HCT116 (cell line): ENCODE measurements around the gene GTF2F1. TPM values are rescaled to one million over a fixed set of nuclear protein-coding genes. Genes with fewer than 3 reads are reported as not detected.
A peak's percentile ranks its signal among the peaks of the same experiment; 100 is the strongest.

Source experiments
- ATAC-seq: fragments of 200-7000 bp; cut with Tn5 transposase; 2 replicates; pipeline ENCODE4 v1.9.1; 2020; ENCODE audit warnings: mild to moderate bottlenecking, moderate library complexity
- BruUV-seq: library from RNA; stranded (reverse); fragments of 400-500 nt; replicated peaks from 2 replicates; lab custom pipeline; 2021; lab: Mats Ljungman, UMichigan
- CTCF ChIA-PET: fragments of 300-600 bp; sonication (Branson Sonifier 250); formaldehyde crosslinking; loops from one replicate; lab custom pipeline; 2021; ENCODE audit warnings: antibody characterized with exemption; lab: Charles Lee
- POLR2A ChIA-PET: fragments of 300-600, 350-600 bp; sonication (Branson Sonifier 250); formaldehyde crosslinking; loops from one replicate; lab custom pipeline; 2021; ENCODE audit warnings: antibody characterized with exemption; lab: Charles Lee
- RAD21 ChIA-PET, 2 experiments: fragments of 300-600 bp; sonication (Branson Sonifier 250); formaldehyde crosslinking; loops; one replicate each; lab custom pipeline; 2023; ENCODE audit warnings: low total read pairs in 2 of 2; ENCODE audit not compliant: uncharacterized antibody in 2 of 2, unreplicated experiment in 2 of 2, low non-redundant PET in 1 of 2; lab: Charles Lee
- DNase-seq: peaks from one replicate; pipeline ENCODE4 v3.0.0-alpha.2; 2010; ENCODE audit warnings: low read depth, low spot score
- H2AFZ ChIP-seq: fragments of 200-600 bp; shearing (Covaris generic), sonication (generic); 2 replicates; pipeline ENCODE4 v1.6.1; 2017; ENCODE audit warnings: low read depth, mixed run types, mixed read lengths, antibody characterized with exemption, low read length; ENCODE audit not compliant: poor library complexity, severe bottlenecking
- H3K27ac ChIP-seq: 2 replicates; pipeline ENCODE4 v1.5.1; 2012; ENCODE audit warnings: low read depth, low read length
- H3K27me3 ChIP-seq: fragments of 200-600 bp; sonication (generic); 2 replicates; pipeline ENCODE4 v1.6.1; 2016; ENCODE audit warnings: mixed run types, low read length, mixed read lengths; ENCODE audit not compliant: insufficient read depth
- H3K36me3 ChIP-seq, 2 experiments: fragments of 200-500 bp in 1 of 2; fragments of 200-600 bp in 1 of 2; sonication (Bioruptor generic) in 1 of 2; sonication (generic) in 1 of 2; 2 replicates each; pipeline versions ENCODE4 v1.5.1 to v1.6.1; 2014 to 2016; ENCODE audit warnings: low read length in 2 of 2, inconsistent platforms in 1 of 2, mixed read lengths in 1 of 2, mixed run types in 1 of 2; ENCODE audit not compliant: insufficient read depth in 2 of 2, control insufficient read depth in 1 of 2
- H3K4me1 ChIP-seq, 2 experiments: fragments of 200-600 bp in 1 of 2; sonication (generic) in 1 of 2; 2 replicates each; pipeline versions ENCODE4 v1.5.1 to v1.6.1; 2012 to 2017; ENCODE audit warnings: low read length in 2 of 2, inconsistent platforms in 1 of 2, mild to moderate bottlenecking in 1 of 2, mixed read lengths in 1 of 2, mixed run types in 1 of 2, moderate library complexity in 1 of 2; ENCODE audit not compliant: insufficient read depth in 2 of 2, control insufficient read depth in 1 of 2
- H3K4me2 ChIP-seq: fragments of 200-600 bp; sonication (generic); 2 replicates; pipeline ENCODE4 v1.6.1; 2017; ENCODE audit warnings: mixed run types, low read length, mixed read lengths
- H3K4me3 ChIP-seq, 2 experiments: fragments of 200-600 bp in 1 of 2; sonication (generic) in 1 of 2; replicated peaks in 1 of 2; 2 replicates each; pipeline ENCODE4 v1.5.1; 2011 to 2016; ENCODE audit warnings: low read length in 2 of 2, control low read depth in 1 of 2, low read depth in 1 of 2, mild to moderate bottlenecking in 1 of 2, mixed read lengths in 1 of 2, mixed run types in 1 of 2
- H3K79me2 ChIP-seq: fragments of 200-600 bp; sonication (generic); 2 replicates; pipeline ENCODE4 v1.6.1; 2017; ENCODE audit warnings: mild to moderate bottlenecking, mixed run types, low read length, moderate library complexity, mixed read lengths; ENCODE audit not compliant: insufficient read depth
- H3K9ac ChIP-seq: fragments of 200-600 bp; sonication (generic); 2 replicates; pipeline ENCODE4 v1.6.1; 2016; ENCODE audit warnings: low read length, mixed read lengths
- H3K9me2 ChIP-seq: fragments of 200-600 bp; sonication (generic), shearing (Covaris generic); 2 replicates; pipeline ENCODE4 v1.6.1; 2017; ENCODE audit warnings: mixed run types, mild to moderate bottlenecking, moderate library complexity; ENCODE audit not compliant: insufficient read depth
- H3K9me3 ChIP-seq, 2 experiments: fragments of 200-500 bp in 1 of 2; fragments of 200-600 bp in 1 of 2; sonication (Bioruptor generic) in 1 of 2; sonication (generic) in 1 of 2; 2 replicates each; pipeline ENCODE4 v1.6.1; 2014 to 2017; ENCODE audit warnings: low read length in 2 of 2, mixed read lengths in 2 of 2, inconsistent platforms in 1 of 2, low read depth in 1 of 2, mild to moderate bottlenecking in 1 of 2, mixed run types in 1 of 2, moderate library complexity in 1 of 2; ENCODE audit not compliant: control insufficient read depth in 1 of 2, insufficient read depth in 1 of 2
- H4K20me1 ChIP-seq: fragments of 200-600 bp; sonication (generic), shearing (Covaris generic); 2 replicates; pipeline ENCODE4 v1.6.1; 2017; ENCODE audit warnings: mixed run types, mild to moderate bottlenecking, moderate library complexity; ENCODE audit not compliant: insufficient read depth
- CBX3 ChIP-seq: IDR thresholded peaks from 2 replicates; pipeline ENCODE4 v1.6.1; 2012; ENCODE audit warnings: low read depth
- CEBPB ChIP-seq: IDR thresholded peaks from 2 replicates; pipeline ENCODE4 v1.6.1; 2012; ENCODE audit warnings: low read depth
- EZH2 ChIP-seq: fragments of 200-600 bp; sonication (generic); IDR thresholded peaks from 2 replicates; pipeline ENCODE4 v1.6.1; 2017; ENCODE audit warnings: antibody characterized with exemption, mixed run types
- FOSL1 ChIP-seq: IDR thresholded peaks from 2 replicates; pipeline ENCODE4 v1.6.1; 2012; ENCODE audit warnings: low read depth
- JUND ChIP-seq: IDR thresholded peaks from 2 replicates; pipeline ENCODE4 v1.6.1; 2012
- POLR2AphosphoS5 ChIP-seq: IDR thresholded peaks from 2 replicates; pipeline ENCODE4 v1.6.1; 2011; ENCODE audit warnings: mild to moderate bottlenecking, low read depth, low read length, moderate library complexity
- RAD21 ChIP-seq: IDR thresholded peaks from 2 replicates; pipeline ENCODE4 v1.6.1; 2012; ENCODE audit warnings: low read depth, mild to moderate bottlenecking
- SP1 ChIP-seq: IDR thresholded peaks from 2 replicates; pipeline ENCODE4 v1.6.1; 2012; ENCODE audit warnings: low read depth
- TCF7L2 ChIP-seq: IDR thresholded peaks from 2 replicates; pipeline ENCODE4 v1.7.0; 2011; ENCODE audit warnings: borderline replicate concordance, inconsistent platforms; ENCODE audit not compliant: insufficient read depth, insufficient read length; ENCODE audit errors: extremely low read depth
- YY1 ChIP-seq: IDR thresholded peaks from 2 replicates; pipeline ENCODE4 v1.6.1; 2011; ENCODE audit warnings: low read length, low read depth, moderate library complexity, mild to moderate bottlenecking; ENCODE audit not compliant: insufficient replicate concordance; ENCODE audit errors: extremely low read depth
- ZFX ChIP-seq: fragments of 450-650 bp; IDR thresholded peaks from 2 replicates; pipeline ENCODE4 v1.6.1; 2017
- ZNF274 ChIP-seq: fragments of 200-500 bp; sonication (Bioruptor generic); IDR thresholded peaks from 2 replicates; pipeline ENCODE4 v1.6.1; 2014; ENCODE audit warnings: mild to moderate bottlenecking, low read depth, low read length, inconsistent platforms
- intact Hi-C: fragments of 100-400 bp; cut with micrococcal nuclease; formaldehyde crosslinking; loops from 2 replicates; pipeline ENCODE4 v1.10.0; 2022
- total RNA-seq: library from RNA; stranded (reverse); gene quantifications from one replicate; pipeline ENCODE4 v1.2.1, GENCODE V29; 2021; ENCODE audit not compliant: unreplicated experiment
- TF ChIP-seq, protein P1 (sequence below): IDR thresholded peaks from 2 replicates; pipeline ENCODE4 v1.6.1; 2011; ENCODE audit warnings: mild to moderate bottlenecking, low read length, moderate library complexity; ENCODE audit not compliant: insufficient replicate concordance; ENCODE audit errors: extremely low read depth

Gene GTF2F1
- total RNA-seq, 1 experiment from 2014 or later, result 82.0 TPM

DNA sequence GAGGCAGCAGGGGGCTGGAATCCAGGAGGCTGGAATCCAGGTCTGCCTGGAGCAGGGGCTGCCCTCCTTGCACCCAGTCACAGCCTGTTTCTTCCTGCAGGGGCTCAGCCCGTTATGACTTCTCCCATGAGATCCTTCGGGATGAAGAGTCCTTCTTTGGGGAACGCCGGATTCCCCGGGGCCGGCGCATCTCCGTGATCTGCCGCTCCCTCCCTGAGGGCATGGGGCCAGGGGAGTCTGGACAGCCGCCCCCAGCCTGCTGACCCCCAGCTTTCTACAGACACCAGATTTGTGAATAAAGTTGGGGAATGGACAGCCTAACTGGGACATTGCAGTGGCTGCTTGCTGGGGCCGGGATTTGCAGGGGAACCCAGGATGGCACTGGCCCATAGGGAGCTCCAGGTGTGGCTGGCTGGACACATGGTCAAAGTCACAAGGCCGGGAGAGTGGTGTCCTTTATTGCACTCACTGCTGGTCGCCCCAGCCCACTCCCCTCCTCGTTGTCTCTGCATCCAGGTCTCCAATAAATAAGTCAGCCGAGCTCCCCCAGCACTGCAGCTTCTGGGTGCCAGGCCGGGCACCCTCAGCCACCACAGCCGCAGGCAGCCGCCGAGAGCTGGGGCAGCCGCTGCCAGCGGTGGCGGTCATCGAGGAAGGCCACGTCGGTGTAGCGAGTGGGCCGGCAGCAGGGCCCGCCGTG, 18.1 kb downstream of the GTF2F1 start:
- no peaks in the 10 kb centered on the region for H3K79me2 ChIP-seq
- no peaks in the 10 kb centered on the region for H3K9me3 ChIP-seq
- TF ChIP-seq ZNF274, result no peak
- no peak for TF ChIP-seq SP1
- no peak for TF ChIP-seq ZFX
- no peak for TF ChIP-seq YY1
- no peak for TF ChIP-seq POLR2AphosphoS5
- no peak for TF ChIP-seq TCF7L2
- TF ChIP-seq, all 23 proteins: peak for 0
- no peaks in the 10 kb centered on the region for H4K20me1 ChIP-seq
- CTCF ChIA-PET, result no interaction called here
- H3K9ac ChIP-seq, result no peak overlapping the region
- no peak overlapping the region for H3K4me3 ChIP-seq
- H3K4me1 ChIP-seq, result peaks cover 5 to 16% of the 10 kb centered on the region in 2 experiments; a peak in 3 of 4 replicates
- ATAC-seq (no peak), DNase-seq (no peak)
- no peak overlapping the region; the same call in 1 of the 2 replicates for H3K27ac ChIP-seq
- POLR2A ChIA-PET, result no interaction called here
- no TSS peak for BruUV-seq
- intact Hi-C loops, result loop anchor here (5.0 kb wide), 1 partner anchor 362 kb away; the partner anchor contains the start of genes GPR108 and TRIP10
- H2AFZ ChIP-seq, result no peak overlapping the region
- H3K27me3 ChIP-seq, result no peaks in the 10 kb centered on the region
- H3K4me2 ChIP-seq, result no peak overlapping the region
- H3K9me2 ChIP-seq, result no peaks in the 10 kb centered on the region
- peaks cover 2 to 4% of the 10 kb centered on the region in 2 experiments; a peak in 2 of 4 replicates for H3K36me3 ChIP-seq
- RAD21 ChIA-PET, result no interaction called here

DNA sequence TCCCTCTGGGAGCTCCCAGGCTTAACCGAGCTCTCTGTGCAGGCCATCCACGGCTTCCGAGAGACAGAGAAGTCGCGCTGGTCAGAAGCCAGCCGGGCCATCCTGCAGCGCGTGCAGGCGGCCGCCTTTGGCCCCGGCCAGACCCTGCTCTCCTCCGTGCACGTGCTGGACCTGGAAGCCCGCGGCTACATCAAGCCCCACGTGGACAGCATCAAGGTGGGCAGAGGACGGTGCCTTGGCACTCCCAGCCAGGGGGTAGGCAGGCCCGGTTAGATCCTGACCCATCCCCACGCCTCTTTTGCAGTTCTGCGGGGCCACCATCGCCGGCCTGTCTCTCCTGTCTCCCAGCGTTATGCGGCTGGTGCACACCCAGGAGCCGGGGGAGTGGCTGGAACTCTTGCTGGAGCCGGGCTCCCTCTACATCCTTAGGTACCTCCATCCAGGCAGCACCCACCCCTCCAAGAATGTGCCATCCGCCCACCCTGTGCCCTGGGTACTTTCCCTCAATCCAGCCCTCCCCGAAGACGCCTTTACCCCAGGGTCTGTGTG, 18.7 kb downstream of the GTF2F1 start:
- TSS peak; percentile 47 for BruUV-seq
- TF ChIP-seq POLR2AphosphoS5 (no peak), RAD21 (no peak), EZH2 (no peak), FOSL1 (no peak), TCF7L2 (no peak), CEBPB (no peak), JUND (no peak), CBX3 (no peak)
- TF ChIP-seq, protein P1, sequence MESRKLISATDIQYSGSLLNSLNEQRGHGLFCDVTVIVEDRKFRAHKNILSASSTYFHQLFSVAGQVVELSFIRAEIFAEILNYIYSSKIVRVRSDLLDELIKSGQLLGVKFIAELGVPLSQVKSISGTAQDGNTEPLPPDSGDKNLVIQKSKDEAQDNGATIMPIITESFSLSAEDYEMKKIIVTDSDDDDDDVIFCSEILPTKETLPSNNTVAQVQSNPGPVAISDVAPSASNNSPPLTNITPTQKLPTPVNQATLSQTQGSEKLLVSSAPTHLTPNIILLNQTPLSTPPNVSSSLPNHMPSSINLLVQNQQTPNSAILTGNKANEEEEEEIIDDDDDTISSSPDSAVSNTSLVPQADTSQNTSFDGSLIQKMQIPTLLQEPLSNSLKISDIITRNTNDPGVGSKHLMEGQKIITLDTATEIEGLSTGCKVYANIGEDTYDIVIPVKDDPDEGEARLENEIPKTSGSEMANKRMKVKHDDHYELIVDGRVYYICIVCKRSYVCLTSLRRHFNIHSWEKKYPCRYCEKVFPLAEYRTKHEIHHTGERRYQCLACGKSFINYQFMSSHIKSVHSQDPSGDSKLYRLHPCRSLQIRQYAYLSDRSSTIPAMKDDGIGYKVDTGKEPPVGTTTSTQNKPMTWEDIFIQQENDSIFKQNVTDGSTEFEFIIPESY, result no peak
- Histone ChIP-seq H3K79me2 (no peaks in the 10 kb centered on the region), H3K4me2 (peak overlapping the region; percentile 78), H3K9me2 (no peaks in the 10 kb centered on the region), H3K4me3 (peak overlapping the region in 1 of 2 experiments; percentile 54; a peak in 3 of 4 replicates), H3K4me1 (peaks cover 5 to 16% of the 10 kb centered on the region in 2 experiments; a peak in 3 of 4 replicates), H3K27ac (peak overlapping the region; percentile 61; the same call in 1 of the 2 replicates), H3K27me3 (no peaks in the 10 kb centered on the region), H3K36me3 (peaks cover 0 to 3% of the 10 kb centered on the region in 2 experiments; a peak in 1 of 4 replicates), H2AFZ (no peak overlapping the region), H3K9ac (peak overlapping the region; percentile 64), H3K9me3 (no peaks in the 10 kb centered on the region), H4K20me1 (no peaks in the 10 kb centered on the region)
- DNase-seq (no peak), ATAC-seq (no peak)
- ChIA-PET CTCF (no interaction called here), RAD21 (no interaction called here), POLR2A (interaction anchor here (1.0 kb wide), 1 partner anchor 14 kb away, joined by 3 read pairs; no protein-coding TSS in a partner anchor)
- intact Hi-C loops, result loop anchor here (5.0 kb wide), 1 partner anchor 363 kb away; the partner anchor contains the start of genes GPR108 and TRIP10
